Activated CD8-positive, alpha-beta T cell treated with anti-CD3 and anti-CD28 coated beads for 36 hours (primary cell): Measurements from ENCODE around the gene BSCL2. TPM values are rescaled to one million over a fixed set of nuclear protein-coding genes. Genes with fewer than 3 reads are reported as not detected.
"Not testable (repeated sequence)": the region's sequence is repeated elsewhere in the genome, so short reads cannot be mapped to it uniquely, and the experiment has no call there.

ENCODE experiments used
- ATAC-seq: fragments of 200-7000 bp; cut with Tn5 transposase; one replicate; pipeline ENCODE4 v1.10.0; 2021; ENCODE audit warnings: mild to moderate bottlenecking, moderate library complexity
- CTCF ChIA-PET: fragments of 350-600 bp; sonication (Branson Sonifier 250); formaldehyde crosslinking; loops from one replicate; lab custom pipeline; 2021; ENCODE audit warnings: antibody characterized with exemption; lab: Charles Lee
- POLR2A ChIA-PET: fragments of 350-600 bp; sonication (Branson Sonifier 250); formaldehyde crosslinking; loops from one replicate; lab custom pipeline; 2021; ENCODE audit warnings: antibody characterized with exemption; lab: Charles Lee
- DNase-seq: peaks from one replicate; pipeline ENCODE4 v3.0.0-alpha.2; 2020
- H3K27ac Mint-ChIP-seq: one replicate; pipeline ENCODE4 v1.8.0; 2021; ENCODE audit warnings: mild to moderate bottlenecking, mixed read lengths
- H3K27me3 Mint-ChIP-seq: one replicate; pipeline ENCODE4 v1.8.0; 2021; ENCODE audit warnings: mixed read lengths
- H3K36me3 Mint-ChIP-seq: one replicate; pipeline ENCODE4 v1.8.0; 2021; ENCODE audit warnings: low read depth, mixed read lengths
- H3K4me1 Mint-ChIP-seq: one replicate; pipeline ENCODE4 v1.8.0; 2021; ENCODE audit warnings: low read depth, mixed read lengths
- H3K4me3 Mint-ChIP-seq: one replicate; pipeline ENCODE4 v1.8.0; 2021; ENCODE audit warnings: mild to moderate bottlenecking, moderate library complexity, mixed read lengths
- H3K9me3 Mint-ChIP-seq: one replicate; pipeline ENCODE4 v1.8.0; 2021; ENCODE audit warnings: mixed read lengths
- intact Hi-C: fragments of 100-400 bp; cut with micrococcal nuclease; formaldehyde crosslinking; loops from one replicate; pipeline ENCODE4 v1.10.0; 2022
- total RNA-seq, 2 experiments: library from RNA; stranded (reverse); gene quantifications; one replicate each; pipeline ENCODE4 v1.2.3, GENCODE V29; 2021
- TF ChIP-seq, protein P1 (sequence below): fragments of 200-600 bp; IDR thresholded peaks from one replicate; pipeline ENCODE4 v1.8.0; 2022; ENCODE audit warnings: antibody characterized with exemption, mild to moderate bottlenecking

BSCL2 gene
- total RNA-seq, 2 experiments from 2014 or later: 22.1 to 24.1 TPM

GRCh38 chr11:62678433-62678769 is 28.8 kb downstream of the BSCL2 start:
- peaks cover 30% of the 10 kb centered on the region for H3K36me3 Mint-ChIP-seq
- no peaks in the 10 kb centered on the region for H3K9me3 Mint-ChIP-seq
- intact Hi-C loops: no loop called here
- no peaks in the 10 kb centered on the region for H3K27me3 Mint-ChIP-seq
- ATAC-seq: no peak
- H3K4me1 Mint-ChIP-seq: peaks cover 29% of the 10 kb centered on the region
- peak overlapping the region; percentile 93 for H3K27ac Mint-ChIP-seq
- TF ChIP-seq, protein P1, sequence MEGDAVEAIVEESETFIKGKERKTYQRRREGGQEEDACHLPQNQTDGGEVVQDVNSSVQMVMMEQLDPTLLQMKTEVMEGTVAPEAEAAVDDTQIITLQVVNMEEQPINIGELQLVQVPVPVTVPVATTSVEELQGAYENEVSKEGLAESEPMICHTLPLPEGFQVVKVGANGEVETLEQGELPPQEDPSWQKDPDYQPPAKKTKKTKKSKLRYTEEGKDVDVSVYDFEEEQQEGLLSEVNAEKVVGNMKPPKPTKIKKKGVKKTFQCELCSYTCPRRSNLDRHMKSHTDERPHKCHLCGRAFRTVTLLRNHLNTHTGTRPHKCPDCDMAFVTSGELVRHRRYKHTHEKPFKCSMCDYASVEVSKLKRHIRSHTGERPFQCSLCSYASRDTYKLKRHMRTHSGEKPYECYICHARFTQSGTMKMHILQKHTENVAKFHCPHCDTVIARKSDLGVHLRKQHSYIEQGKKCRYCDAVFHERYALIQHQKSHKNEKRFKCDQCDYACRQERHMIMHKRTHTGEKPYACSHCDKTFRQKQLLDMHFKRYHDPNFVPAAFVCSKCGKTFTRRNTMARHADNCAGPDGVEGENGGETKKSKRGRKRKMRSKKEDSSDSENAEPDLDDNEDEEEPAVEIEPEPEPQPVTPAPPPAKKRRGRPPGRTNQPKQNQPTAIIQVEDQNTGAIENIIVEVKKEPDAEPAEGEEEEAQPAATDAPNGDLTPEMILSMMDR: no peak
- DNase-seq: no peak
- ChIA-PET POLR2A (interaction anchor here (0.6 to 21.7 kb wide), 7 partner anchors 7 to 87 kb away, joined by 3 to 263 read pairs (median 15); partner anchors contain the start of genes C11orf98, CSKMT, GANAB and LBHD1), CTCF (interaction anchor here (1.2 to 6.5 kb wide), 3 partner anchors 13 to 87 kb away, joined by 4 to 79 read pairs (median 6); partner anchors contain the start of genes C11orf98, CSKMT, LRRN4CL and TUT1)
- H3K4me3 Mint-ChIP-seq: peak overlapping the region; percentile 86

DNA sequence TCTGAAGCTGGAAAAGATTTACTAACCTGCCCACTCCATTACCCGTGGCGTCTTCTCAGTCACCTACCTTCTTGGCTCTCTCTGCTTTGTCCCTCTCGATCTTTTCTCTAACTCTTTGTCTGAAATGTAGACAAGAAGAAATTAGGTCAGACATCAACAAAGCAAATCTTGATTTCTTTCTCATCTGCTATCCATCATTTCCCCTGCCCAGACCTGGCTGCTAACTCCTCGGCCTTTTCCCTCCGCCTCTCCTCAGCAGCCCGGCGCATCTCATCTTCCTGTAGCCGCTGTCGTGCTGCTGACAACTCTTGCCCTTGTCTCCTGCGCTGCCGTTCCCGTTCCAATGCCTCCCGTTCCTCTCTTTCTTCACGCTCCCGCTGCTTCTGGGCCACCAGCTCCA is 29.5 kb downstream of the BSCL2 start:
- H3K4me3 Mint-ChIP-seq: peak overlapping the region; percentile 86
- no peaks in the 10 kb centered on the region for H3K9me3 Mint-ChIP-seq
- H3K27me3 Mint-ChIP-seq: no peaks in the 10 kb centered on the region
- TF ChIP-seq, protein P1: no peak
- H3K4me1 Mint-ChIP-seq: peaks cover 36% of the 10 kb centered on the region
- H3K36me3 Mint-ChIP-seq: peaks cover 37% of the 10 kb centered on the region
- ATAC-seq: no peak
- no peak for DNase-seq
- CTCF ChIA-PET: interaction anchor here (1.0 to 1.6 kb wide), 3 partner anchors 10 to 86 kb away, joined by 4 to 6 read pairs (median 6); partner anchors contain the start of genes C11orf98, CSKMT and TUT1
- POLR2A ChIA-PET: interaction anchor here (0.9 to 21.7 kb wide), 4 partner anchors 12 to 86 kb away, joined by 3 to 263 read pairs (median 40); partner anchors contain the start of genes C11orf98, CSKMT, GANAB and TUT1
- H3K27ac Mint-ChIP-seq: peak overlapping the region; percentile 93
- intact Hi-C loops: no loop called here

DNA sequence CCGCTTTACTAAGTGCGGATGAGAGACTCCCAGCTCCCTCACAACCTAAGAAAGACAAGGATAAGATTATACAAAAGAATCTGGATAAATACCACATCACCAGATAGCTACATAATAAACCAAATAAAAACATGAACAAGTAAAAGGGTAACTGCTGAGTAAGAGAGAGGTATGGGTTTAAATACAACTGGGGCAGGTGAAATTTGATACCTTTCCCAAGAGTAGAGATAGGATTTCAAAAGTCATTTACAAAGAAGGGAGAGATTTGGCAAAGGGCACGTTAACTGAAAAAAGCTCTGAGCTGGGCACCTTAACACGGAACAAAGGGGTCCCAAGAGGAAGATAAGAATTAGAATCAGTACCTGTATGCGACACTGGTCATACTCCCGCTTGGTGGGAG is 30.1 kb downstream of the BSCL2 start:
- no peaks in the 10 kb centered on the region for H3K9me3 Mint-ChIP-seq
- H3K27ac Mint-ChIP-seq: peak overlapping the region; percentile 51
- H3K4me1 Mint-ChIP-seq: peaks cover 38% of the 10 kb centered on the region
- peak overlapping the region; percentile 39 for H3K4me3 Mint-ChIP-seq
- no peaks in the 10 kb centered on the region for H3K27me3 Mint-ChIP-seq
- ATAC-seq (no peak), DNase-seq (no peak)
- intact Hi-C loops: no loop called here
- ChIA-PET POLR2A (interaction anchor here (0.9 to 21.7 kb wide), 5 partner anchors 11 to 86 kb away, joined by 3 to 263 read pairs (median 14); partner anchors contain the start of genes C11orf98, CSKMT, GANAB and TUT1), CTCF (interaction anchor here (1.0 to 1.6 kb wide), 3 partner anchors 11 to 86 kb away, joined by 4 to 6 read pairs (median 6); partner anchors contain the start of genes C11orf98, CSKMT and TUT1)
- H3K36me3 Mint-ChIP-seq: peaks cover 39% of the 10 kb centered on the region
- TF ChIP-seq, protein P1: no peak

GRCh38 chr11:62676698-62677097 is 30.5 kb downstream of the BSCL2 start:
- Mint-ChIP-seq H3K4me1 (peaks cover 38% of the 10 kb centered on the region), H3K9me3 (no peaks in the 10 kb centered on the region), H3K4me3 (peak overlapping the region; percentile 39), H3K27me3 (no peaks in the 10 kb centered on the region), H3K36me3 (peaks cover 41% of the 10 kb centered on the region), H3K27ac (no peak overlapping the region)
- TF ChIP-seq, protein P1: no peak
- POLR2A ChIA-PET: interaction anchor here (0.9 to 21.7 kb wide), 6 partner anchors 11 to 180 kb away, joined by 3 to 263 read pairs (median 9); partner anchors contain the start of genes C11orf98, CSKMT, GANAB and TUT1
- ATAC-seq (no peak), DNase-seq (no peak)
- CTCF ChIA-PET: interaction anchor here (0.7 to 1.6 kb wide), 5 partner anchors 11 to 85 kb away, joined by 3 to 6 read pairs (median 4); partner anchors contain the start of genes C11orf98, CSKMT and TUT1
- intact Hi-C loops: no loop called here

- H3K27ac Mint-ChIP-seq: peak overlapping the region; percentile 38
- CTCF ChIA-PET: interaction anchor here (1.2 to 1.6 kb wide), 2 partner anchors 19 to 30 kb away, joined by 3 to 4 read pairs; no protein-coding TSS in a partner anchor
These were observed 31.8 kb downstream of the BSCL2 start for GRCh38 chr11:62675415-62675814.

More at GRCh38 chr11:62675415-62675814, 31.8 kb downstream of the BSCL2 start:
- H3K27me3 Mint-ChIP-seq, DNase-seq, H3K4me3 Mint-ChIP-seq, intact Hi-C loops, H3K9me3 Mint-ChIP-seq, ATAC-seq: not testable (repeated sequence)
- H3K36me3 Mint-ChIP-seq: peaks cover 52% of the 10 kb centered on the region
- POLR2A ChIA-PET: interaction anchor here (1.0 to 21.7 kb wide), 5 partner anchors 9 to 181 kb away, joined by 3 to 263 read pairs (median 48); partner anchors contain the start of genes C11orf98, CSKMT, GANAB and TUT1
- H3K4me1 Mint-ChIP-seq: peaks cover 35% of the 10 kb centered on the region
